ENCODE results near the gene PDE6A. TPM values are rescaled to one million over a fixed set of nuclear protein-coding genes. Genes with fewer than 3 reads are reported as not detected.

The PDE6A gene
- total RNA-seq, 1 experiment from 2014 or later: 0.50 TPM

- no peak for TF ChIP-seq CTCF (conservative IDR thresholded peaks at IDR 0.05)
- no peaks in the 10 kb centered on the region for H3K36me3 ChIP-seq (ENCODE audit: low read depth)
- ChIA-PET CTCF (interaction anchor here (0.6 to 1.0 kb wide), 2 partner anchors 171 to 583 kb away, joined by 4 to 9 read pairs; no protein-coding TSS in a partner anchor), POLR2A (ENCODE audit: unreplicated experiment) (no interaction called here)
- H3K4me1 ChIP-seq (replicated peaks; ENCODE audit: insufficient read depth): no peaks in the 10 kb centered on the region
- H3K27ac ChIP-seq: no peak overlapping the region
- H3K9me3 ChIP-seq (ENCODE audit: insufficient read depth, low read depth): no peaks in the 10 kb centered on the region
- no peaks in the 10 kb centered on the region for H3F3A ChIP-seq (ENCODE audit: insufficient read depth, low read depth)
- no peaks in the 10 kb centered on the region for H3K79me2 ChIP-seq (ENCODE audit: low read depth)
- intact Hi-C loops (cut with micrococcal nuclease; ENCODE audit: unreplicated experiment): loop anchor here (5.0 kb wide), 1 partner anchor 80 kb away; no protein-coding TSS in a partner anchor
- H2AFZ ChIP-seq: no peak overlapping the region
- no peak overlapping the region for H3K4me2 ChIP-seq
- H3K9me2 ChIP-seq (ENCODE audit: insufficient read depth): no peaks in the 10 kb centered on the region
- no TSS peak for BruUV-seq (replicated peaks)
- DNase-seq: no peak
- no peaks in the 10 kb centered on the region for H4K20me1 ChIP-seq (ENCODE audit: insufficient read depth)
- H3K27me3 ChIP-seq (ENCODE audit: insufficient read depth, low read depth): no peaks in the 10 kb centered on the region
- H3K4me3 ChIP-seq: no peak overlapping the region
These were observed 117.0 kb downstream of the PDE6A start for GRCh38 chr5:149827546-149827945.

GRCh38 chr5:149827086-149827485 is 117.5 kb downstream of the PDE6A start:
- intact Hi-C loops (cut with micrococcal nuclease; ENCODE audit: unreplicated experiment): loop anchor here (5.0 kb wide), 1 partner anchor 80 kb away; no protein-coding TSS in a partner anchor
- Histone ChIP-seq H3K4me1 (replicated peaks; ENCODE audit: insufficient read depth) (no peaks in the 10 kb centered on the region), H3K4me3 (no peak overlapping the region), H4K20me1 (ENCODE audit: insufficient read depth) (no peaks in the 10 kb centered on the region), H3K36me3 (ENCODE audit: low read depth) (no peaks in the 10 kb centered on the region), H3K4me2 (no peak overlapping the region), H3K9me3 (ENCODE audit: insufficient read depth, low read depth) (no peaks in the 10 kb centered on the region), H3K27me3 (ENCODE audit: insufficient read depth, low read depth) (no peaks in the 10 kb centered on the region), H3F3A (ENCODE audit: insufficient read depth, low read depth) (no peaks in the 10 kb centered on the region), H3K79me2 (ENCODE audit: low read depth) (no peaks in the 10 kb centered on the region), H3K27ac (no peak overlapping the region), H3K9me2 (ENCODE audit: insufficient read depth) (no peaks in the 10 kb centered on the region), H2AFZ (no peak overlapping the region)
- ChIA-PET POLR2A (ENCODE audit: unreplicated experiment) (no interaction called here), CTCF (no interaction called here)
- TF ChIP-seq CTCF (conservative IDR thresholded peaks at IDR 0.05) (no peak), EZH2 (IDR thresholded peaks at IDR 0.05; ENCODE audit: low read depth) (no peak)
- no peak for DNase-seq
- BruUV-seq (replicated peaks): no TSS peak

GRCh38 chr5:149826574-149826973 is 118.0 kb downstream of the PDE6A start:
- no peaks in the 10 kb centered on the region for H3K27me3 ChIP-seq (ENCODE audit: insufficient read depth, low read depth)
- no peak overlapping the region for H3K27ac ChIP-seq
- no TSS peak for BruUV-seq (replicated peaks)
- no peaks in the 10 kb centered on the region for H3F3A ChIP-seq (ENCODE audit: insufficient read depth, low read depth)
- intact Hi-C loops (cut with micrococcal nuclease; ENCODE audit: unreplicated experiment): loop anchor here (5.0 kb wide), 1 partner anchor 79 kb away; no protein-coding TSS in a partner anchor
- H4K20me1 ChIP-seq (ENCODE audit: insufficient read depth): no peaks in the 10 kb centered on the region
- CTCF ChIA-PET: interaction anchor here (0.8 kb wide), 1 partner anchor 159 kb away, joined by 4 read pairs; no protein-coding TSS in a partner anchor
- H3K79me2 ChIP-seq (ENCODE audit: low read depth): no peaks in the 10 kb centered on the region
- H3K4me1 ChIP-seq (replicated peaks; ENCODE audit: insufficient read depth): no peaks in the 10 kb centered on the region
- H3K4me3 ChIP-seq: no peak overlapping the region
- no peak for DNase-seq
- no peaks in the 10 kb centered on the region for H3K9me2 ChIP-seq (ENCODE audit: insufficient read depth)
- POLR2A ChIA-PET (ENCODE audit: unreplicated experiment): no interaction called here
- no peaks in the 10 kb centered on the region for H3K9me3 ChIP-seq (ENCODE audit: insufficient read depth, low read depth)
- TF ChIP-seq CTCF (conservative IDR thresholded peaks at IDR 0.05) (no peak), EZH2 (IDR thresholded peaks at IDR 0.05; ENCODE audit: low read depth) (no peak)
- H3K36me3 ChIP-seq (ENCODE audit: low read depth): no peaks in the 10 kb centered on the region
- H2AFZ ChIP-seq: no peak overlapping the region
- H3K4me2 ChIP-seq: no peak overlapping the region
